HCT116 (cell line): ENCODE results near the gene SELENOH.

Source experiments
- CBX3 ChIP-seq: IDR thresholded peaks from 2 replicates; pipeline ENCODE4 v1.6.1; 2012; ENCODE audit warnings: low read depth
- CEBPB ChIP-seq: IDR thresholded peaks from 2 replicates; pipeline ENCODE4 v1.6.1; 2012; ENCODE audit warnings: low read depth
- EGR1 ChIP-seq: IDR thresholded peaks from 2 replicates; pipeline ENCODE4 v1.6.1; 2012; ENCODE audit warnings: low read depth
- ELF1 ChIP-seq: IDR thresholded peaks from 2 replicates; pipeline ENCODE4 v1.6.1; 2012; ENCODE audit warnings: low read depth, borderline replicate concordance
- EZH2 ChIP-seq: fragments of 200-600 bp; sonication (generic); IDR thresholded peaks from 2 replicates; pipeline ENCODE4 v1.6.1; 2017; ENCODE audit warnings: antibody characterized with exemption, mixed run types
- POLR2A ChIP-seq: IDR thresholded peaks from 2 replicates; pipeline ENCODE4 v1.7.0; 2011; ENCODE audit warnings: borderline replicate concordance; ENCODE audit not compliant: insufficient read depth, insufficient read length; ENCODE audit errors: extremely low read depth
- POLR2AphosphoS5 ChIP-seq: IDR thresholded peaks from 2 replicates; pipeline ENCODE4 v1.6.1; 2011; ENCODE audit warnings: mild to moderate bottlenecking, low read depth, low read length, moderate library complexity
- SP1 ChIP-seq: IDR thresholded peaks from 2 replicates; pipeline ENCODE4 v1.6.1; 2012; ENCODE audit warnings: low read depth
- SRF ChIP-seq: IDR thresholded peaks from 2 replicates; pipeline ENCODE4 v1.6.1; 2012; ENCODE audit warnings: low read depth
- YY1 ChIP-seq: IDR thresholded peaks from 2 replicates; pipeline ENCODE4 v1.6.1; 2011; ENCODE audit warnings: low read length, low read depth, moderate library complexity, mild to moderate bottlenecking; ENCODE audit not compliant: insufficient replicate concordance; ENCODE audit errors: extremely low read depth
- ZNF274 ChIP-seq: fragments of 200-500 bp; sonication (Bioruptor generic); IDR thresholded peaks from 2 replicates; pipeline ENCODE4 v1.6.1; 2014; ENCODE audit warnings: mild to moderate bottlenecking, low read depth, low read length, inconsistent platforms
- TF ChIP-seq, protein P1 (sequence below), 3 experiments: fragments of 200-600 bp in 1 of 3; sonication (generic) in 1 of 3; IDR thresholded peaks in 2 of 3; conservative IDR thresholded peaks in 1 of 3; 2 replicates each; pipeline ENCODE4 v1.5.1; 2012 to 2017; ENCODE audit warnings: low read depth in 2 of 3, low read length in 2 of 3, antibody characterized with exemption in 1 of 3, borderline replicate concordance in 1 of 3, control low read depth in 1 of 3, mild to moderate bottlenecking in 1 of 3, mixed read lengths in 1 of 3, mixed run types in 1 of 3, moderate library complexity in 1 of 3; ENCODE audit not compliant: insufficient read depth in 1 of 3
- TF ChIP-seq, protein P2 (sequence below): IDR thresholded peaks from 2 replicates; pipeline ENCODE4 v1.6.1; 2012
- TF ChIP-seq, protein P3 (sequence below): IDR thresholded peaks from 2 replicates; pipeline ENCODE4 v1.6.1; 2012; ENCODE audit warnings: low read depth

DNA sequence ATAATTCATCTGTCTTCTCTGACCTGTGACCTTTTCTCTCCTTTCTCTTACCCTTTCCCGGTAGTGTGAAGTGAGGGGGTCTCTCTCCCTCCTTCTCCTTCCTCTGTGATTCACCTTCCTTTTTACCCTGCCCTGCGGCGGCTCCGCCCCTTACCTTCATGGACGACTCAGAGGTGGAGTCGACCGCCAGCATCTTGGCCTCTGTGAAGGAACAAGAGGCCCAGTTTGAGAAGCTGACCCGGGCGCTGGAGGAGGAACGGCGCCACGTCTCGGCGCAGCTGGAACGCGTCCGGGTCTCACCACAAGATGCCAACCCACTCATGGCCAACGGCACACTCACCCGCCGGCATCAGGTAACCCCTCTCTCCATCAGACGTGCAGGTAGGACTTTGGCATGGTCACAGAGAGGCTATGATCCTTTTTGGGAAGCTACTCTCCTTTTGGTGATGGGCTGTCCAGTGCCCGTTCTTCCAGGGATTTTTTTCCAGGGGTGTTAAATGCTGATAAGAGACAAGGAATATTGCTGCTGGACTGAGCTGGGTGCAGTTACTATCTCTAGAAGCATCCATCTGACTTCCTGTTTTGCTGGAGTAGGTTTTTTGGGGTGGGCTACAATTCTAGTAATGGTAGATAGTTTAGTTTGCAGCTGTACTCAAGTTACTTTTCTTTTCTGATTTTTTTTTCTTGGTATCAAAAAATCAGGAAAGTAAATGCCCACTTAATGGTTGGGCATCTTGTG, 50.2 kb downstream of the SELENOH start:
- TF ChIP-seq, protein P1, sequence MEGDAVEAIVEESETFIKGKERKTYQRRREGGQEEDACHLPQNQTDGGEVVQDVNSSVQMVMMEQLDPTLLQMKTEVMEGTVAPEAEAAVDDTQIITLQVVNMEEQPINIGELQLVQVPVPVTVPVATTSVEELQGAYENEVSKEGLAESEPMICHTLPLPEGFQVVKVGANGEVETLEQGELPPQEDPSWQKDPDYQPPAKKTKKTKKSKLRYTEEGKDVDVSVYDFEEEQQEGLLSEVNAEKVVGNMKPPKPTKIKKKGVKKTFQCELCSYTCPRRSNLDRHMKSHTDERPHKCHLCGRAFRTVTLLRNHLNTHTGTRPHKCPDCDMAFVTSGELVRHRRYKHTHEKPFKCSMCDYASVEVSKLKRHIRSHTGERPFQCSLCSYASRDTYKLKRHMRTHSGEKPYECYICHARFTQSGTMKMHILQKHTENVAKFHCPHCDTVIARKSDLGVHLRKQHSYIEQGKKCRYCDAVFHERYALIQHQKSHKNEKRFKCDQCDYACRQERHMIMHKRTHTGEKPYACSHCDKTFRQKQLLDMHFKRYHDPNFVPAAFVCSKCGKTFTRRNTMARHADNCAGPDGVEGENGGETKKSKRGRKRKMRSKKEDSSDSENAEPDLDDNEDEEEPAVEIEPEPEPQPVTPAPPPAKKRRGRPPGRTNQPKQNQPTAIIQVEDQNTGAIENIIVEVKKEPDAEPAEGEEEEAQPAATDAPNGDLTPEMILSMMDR (IDR thresholded peaks at IDR 0.05 in 2 of 3, conservative IDR thresholded peaks at IDR 0.05 in 1 of 3; ENCODE audit: borderline replicate concordance in 1 of 3, insufficient read depth in 1 of 3, low read depth in 2 of 3, low read length in 2 of 3) = no peak
- TF ChIP-seq, protein P2, sequence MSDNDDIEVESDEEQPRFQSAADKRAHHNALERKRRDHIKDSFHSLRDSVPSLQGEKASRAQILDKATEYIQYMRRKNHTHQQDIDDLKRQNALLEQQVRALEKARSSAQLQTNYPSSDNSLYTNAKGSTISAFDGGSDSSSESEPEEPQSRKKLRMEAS = no peak
- TF ChIP-seq, protein P3, sequence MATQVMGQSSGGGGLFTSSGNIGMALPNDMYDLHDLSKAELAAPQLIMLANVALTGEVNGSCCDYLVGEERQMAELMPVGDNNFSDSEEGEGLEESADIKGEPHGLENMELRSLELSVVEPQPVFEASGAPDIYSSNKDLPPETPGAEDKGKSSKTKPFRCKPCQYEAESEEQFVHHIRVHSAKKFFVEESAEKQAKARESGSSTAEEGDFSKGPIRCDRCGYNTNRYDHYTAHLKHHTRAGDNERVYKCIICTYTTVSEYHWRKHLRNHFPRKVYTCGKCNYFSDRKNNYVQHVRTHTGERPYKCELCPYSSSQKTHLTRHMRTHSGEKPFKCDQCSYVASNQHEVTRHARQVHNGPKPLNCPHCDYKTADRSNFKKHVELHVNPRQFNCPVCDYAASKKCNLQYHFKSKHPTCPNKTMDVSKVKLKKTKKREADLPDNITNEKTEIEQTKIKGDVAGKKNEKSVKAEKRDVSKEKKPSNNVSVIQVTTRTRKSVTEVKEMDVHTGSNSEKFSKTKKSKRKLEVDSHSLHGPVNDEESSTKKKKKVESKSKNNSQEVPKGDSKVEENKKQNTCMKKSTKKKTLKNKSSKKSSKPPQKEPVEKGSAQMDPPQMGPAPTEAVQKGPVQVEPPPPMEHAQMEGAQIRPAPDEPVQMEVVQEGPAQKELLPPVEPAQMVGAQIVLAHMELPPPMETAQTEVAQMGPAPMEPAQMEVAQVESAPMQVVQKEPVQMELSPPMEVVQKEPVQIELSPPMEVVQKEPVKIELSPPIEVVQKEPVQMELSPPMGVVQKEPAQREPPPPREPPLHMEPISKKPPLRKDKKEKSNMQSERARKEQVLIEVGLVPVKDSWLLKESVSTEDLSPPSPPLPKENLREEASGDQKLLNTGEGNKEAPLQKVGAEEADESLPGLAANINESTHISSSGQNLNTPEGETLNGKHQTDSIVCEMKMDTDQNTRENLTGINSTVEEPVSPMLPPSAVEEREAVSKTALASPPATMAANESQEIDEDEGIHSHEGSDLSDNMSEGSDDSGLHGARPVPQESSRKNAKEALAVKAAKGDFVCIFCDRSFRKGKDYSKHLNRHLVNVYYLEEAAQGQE = no peak
- TF ChIP-seq POLR2AphosphoS5 (no peak), EZH2 (no peak), ZNF274 (no peak), POLR2A (no peak), EGR1 (no peak), CEBPB (no peak), CBX3 (no peak), ELF1 (no peak), SP1 (no peak), YY1 (no peak), SRF (no peak)
